ENCODE measurements around the gene SLC10A4.

Gene SLC10A4

DNA sequence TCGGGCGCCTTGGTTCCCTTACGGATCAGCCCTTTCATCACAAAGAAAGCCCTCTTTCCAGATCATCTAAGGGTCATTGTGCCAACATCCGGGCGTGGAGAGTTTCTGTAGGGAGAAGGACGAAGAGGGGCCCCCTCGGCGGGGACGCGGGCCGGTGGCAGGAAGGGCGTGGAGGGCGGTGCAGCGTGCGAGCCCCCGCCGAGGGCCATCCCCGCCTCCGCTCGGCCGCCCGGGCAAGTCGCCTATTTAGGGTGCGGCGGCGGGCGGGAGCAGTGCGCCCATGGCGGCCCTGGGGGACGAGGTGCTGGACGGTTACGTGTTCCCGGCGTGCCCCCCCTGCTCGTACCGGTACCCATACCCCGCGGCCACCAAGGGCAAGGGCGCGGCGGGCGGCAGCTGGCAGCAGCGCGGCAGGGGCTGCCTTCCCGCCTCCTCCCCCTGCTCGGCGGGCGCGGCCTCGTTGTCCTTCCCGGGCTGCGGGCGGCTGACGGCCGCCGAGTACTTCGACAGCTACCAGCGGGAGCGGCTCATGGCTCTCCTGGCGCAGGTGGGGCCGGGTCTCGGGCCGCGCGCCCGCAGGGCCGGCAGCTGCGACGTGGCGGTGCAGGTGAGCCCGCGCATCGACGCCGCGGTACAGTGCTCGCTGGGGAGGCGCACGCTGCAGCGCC is 7.0 kb downstream of the SLC10A4 start, which contains the start of gene ZAR1:
TSS of gene ZAR1 (plus strand) at position 241 of the 668 bp plus-strand sequence. CDS start at position 281, 40 bp downstream.
- DNase-seq: no peak

DNA sequence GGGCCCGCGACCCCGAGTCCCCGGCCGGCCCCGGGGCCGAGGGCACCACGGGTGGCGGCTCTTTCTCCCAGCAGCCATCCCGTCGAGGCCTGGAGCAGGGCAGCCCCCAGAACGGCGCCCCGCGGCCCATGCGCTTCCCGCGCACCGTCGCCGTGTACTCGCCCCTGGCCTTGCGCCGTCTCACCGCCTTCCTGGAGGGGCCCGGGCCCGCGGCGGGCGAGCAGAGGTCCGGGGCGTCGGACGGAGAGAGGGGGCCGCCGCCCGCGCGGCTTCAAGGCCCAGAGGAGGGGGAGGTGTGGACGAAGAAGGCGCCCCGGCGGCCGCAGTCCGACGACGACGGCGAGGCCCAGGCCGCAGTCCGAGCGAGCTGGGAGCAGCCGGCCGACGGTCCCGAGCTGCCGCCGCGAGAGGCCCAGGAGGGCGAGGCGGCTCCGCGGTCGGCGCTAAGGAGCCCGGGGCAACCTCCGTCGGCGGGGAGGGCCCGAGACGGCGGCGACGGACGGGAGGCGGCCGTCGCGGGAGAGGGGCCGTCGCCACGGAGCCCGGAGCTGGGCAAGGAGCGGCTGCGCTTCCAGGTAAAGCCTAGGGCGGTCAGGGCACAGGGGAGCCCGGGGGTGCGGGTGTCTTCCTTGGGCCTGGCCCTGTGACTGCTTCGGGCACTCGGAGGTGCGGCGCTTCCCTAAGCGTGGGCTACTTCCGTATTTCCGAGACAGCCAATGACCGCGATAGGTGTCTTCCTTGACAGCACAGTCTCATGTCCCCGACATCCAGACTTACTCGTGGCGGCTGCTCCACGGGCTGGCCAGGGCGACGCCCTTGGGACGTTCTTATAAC is 7.8 kb downstream of the SLC10A4 start:
- no peak for DNase-seq

DNA sequence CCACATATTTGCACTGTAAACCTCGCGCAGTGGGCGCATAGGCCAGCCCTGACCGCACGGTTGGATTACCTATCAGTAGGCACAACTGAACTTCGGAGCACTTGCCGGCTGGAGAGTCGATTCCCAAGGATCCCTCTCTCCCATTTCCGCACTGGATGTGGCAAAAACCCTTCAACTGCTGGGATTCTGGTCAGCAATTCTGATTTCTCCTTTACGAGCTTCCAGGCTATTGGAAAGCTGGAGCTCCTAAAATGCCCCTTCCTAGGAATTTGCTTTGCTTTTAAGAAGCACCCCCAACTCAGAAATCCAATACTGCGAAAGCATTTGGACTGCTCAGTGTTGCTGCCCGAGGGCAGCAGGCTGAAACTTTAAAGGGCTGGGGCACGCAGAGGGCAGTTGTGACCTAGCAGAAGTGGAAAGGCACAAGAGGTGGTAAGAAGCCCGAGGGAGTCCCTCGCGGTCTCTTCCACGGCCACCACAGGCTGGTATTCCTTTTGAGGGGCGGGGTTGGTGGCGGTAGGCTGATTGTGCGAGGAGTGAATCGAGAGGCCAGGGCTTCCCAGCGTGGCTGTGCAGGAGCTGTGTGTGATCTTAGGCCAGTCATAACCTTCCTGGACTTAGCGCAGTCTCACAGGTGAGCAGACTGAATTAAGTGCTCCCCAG is 8.5 kb downstream of the SLC10A4 start:
- DNase-seq: no peak

DNA sequence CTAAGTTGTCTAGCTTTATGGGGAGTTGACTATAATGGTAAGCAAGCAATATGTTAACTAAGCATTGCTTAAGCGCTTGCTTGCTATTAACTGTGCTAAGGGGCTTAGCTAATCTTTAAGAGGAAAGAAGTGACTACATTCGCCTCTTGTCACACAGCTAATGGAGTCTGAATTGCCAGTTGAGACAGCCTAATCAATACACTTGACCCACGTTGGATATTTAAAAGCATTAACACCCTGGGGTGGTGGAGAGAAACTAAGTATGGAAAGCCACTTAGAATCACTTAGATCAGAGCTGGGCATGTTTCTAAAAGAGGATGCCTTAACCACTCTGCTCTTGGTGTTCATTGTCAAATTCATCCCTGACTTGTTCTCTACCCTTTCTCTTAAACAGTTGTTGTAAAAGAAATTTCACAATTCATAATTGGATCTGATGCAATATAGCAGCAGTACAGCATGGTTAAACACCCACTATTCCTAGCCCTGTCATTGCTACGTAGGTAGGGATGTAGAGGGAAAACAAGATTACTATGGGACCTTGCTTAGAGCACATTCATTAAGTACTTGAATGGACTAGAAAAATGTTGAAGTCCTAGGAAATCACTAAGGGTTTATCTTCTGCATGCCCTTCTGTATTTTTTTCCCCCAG is 10.4 kb downstream of the SLC10A4 start:
- no peak for DNase-seq

DNA sequence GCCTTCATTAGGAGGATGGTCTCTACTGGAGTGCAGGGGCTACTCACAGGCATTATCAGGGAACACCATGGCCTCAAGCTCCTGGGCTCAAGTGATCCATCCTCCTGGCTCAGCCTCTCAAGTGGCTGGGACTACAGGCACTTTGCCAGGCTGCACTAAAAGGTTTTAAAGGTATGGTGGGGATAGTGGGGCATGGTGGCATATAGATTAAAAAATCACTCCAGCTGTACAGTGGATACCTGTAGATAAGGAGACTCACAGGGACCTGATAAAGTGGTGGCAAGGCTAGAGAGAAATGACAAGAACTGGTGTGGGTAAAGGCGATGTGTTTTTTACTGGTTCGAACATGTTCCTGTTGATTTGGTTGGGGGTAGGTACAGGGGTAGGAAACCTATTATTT is 12.8 kb downstream of the SLC10A4 start:
- DNase-seq: no peak

DNA sequence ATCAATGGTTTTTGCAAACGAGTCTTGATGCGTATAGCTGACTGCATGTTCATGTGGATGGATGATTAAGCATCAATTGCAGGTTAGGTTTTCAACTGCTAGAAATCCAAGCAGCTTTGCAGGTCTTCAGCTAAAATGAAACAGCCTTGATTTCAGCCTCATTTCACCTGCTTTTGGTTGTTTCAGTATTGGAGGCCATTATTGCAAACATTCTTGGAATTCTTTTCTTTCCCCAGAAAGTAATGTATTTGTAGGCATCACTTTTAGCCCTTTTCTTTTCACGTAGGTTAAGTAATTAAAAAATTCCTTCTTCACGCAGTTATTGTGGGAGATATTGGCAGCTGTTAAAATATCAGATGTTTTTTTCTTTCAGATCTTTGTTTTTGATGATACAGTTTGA is 15.8 kb downstream of the SLC10A4 start:
- no peak for DNase-seq

DNA sequence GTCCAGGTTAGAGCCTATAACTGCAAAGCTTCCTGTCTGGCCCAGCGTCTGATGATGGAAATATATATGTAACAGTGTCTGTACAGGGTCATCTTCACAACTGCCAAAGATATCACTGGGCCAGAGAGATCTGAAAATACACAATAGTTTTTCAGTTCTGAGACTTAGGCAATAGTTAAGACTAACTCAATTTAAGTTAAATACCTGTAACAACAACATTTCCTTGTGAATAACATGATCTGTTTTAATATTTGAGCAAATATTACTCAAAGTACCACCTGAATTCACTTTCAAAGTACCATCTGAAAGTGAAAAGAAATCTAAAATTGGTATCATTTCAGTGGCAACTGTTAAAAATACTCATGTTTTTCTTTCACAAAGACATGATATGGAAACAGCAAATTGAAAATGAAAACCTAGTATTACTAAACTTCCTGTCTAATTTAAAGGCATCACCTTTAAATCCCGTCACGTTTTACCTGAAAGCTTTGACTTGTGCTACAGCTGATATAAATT is 16.5 kb downstream of the SLC10A4 start:
- DNase-seq: no peak

DNA sequence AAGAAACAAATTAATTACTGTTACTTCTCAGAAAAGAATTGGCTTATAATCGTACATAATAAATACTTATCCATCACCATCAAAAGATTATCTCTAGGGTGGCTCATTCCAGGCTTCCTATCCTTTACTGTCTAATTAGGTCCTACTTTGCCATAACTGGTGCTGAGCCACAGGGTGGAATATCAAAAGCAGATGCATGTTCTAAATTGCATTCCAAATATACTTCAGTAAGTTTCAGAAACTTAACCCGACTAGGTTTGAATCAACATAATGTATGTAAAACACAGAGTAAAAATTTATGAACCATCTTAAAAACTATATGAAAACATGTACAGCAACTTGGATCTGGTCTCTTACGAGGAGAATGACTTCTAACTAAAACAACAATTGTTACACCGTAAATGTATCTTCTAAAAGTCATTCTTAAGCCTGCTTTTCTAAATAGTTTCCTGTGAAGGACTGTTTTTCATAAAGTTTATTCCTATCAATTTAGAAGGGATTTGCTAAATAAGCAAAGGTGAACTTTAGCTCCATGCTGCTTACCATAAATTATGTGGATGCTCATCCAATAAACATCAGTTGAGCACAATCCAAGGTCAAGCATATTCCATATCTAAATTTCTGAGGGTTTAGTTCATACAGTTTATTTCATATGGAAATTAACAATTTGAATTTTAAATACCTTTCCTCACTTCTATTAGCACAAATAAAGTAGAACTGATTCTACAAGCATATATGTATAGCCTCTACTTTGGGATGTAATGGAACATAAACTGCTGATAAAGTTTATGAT is 20.3 kb downstream of the SLC10A4 start:
- no peak for DNase-seq

DNA sequence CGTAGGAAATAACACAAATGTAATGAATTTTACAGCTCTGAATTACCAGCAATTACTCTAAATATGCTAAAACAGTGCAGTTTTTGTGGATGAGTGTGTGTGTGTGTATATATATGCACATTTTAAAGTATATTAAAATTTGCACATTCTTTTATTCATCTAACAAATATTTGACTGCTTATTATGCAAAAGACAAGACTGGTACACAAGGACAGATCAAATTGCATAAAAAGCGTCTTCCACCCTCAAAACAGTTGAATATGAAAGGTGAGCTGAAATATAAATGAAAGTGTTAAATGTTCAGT is 20.8 kb downstream of the SLC10A4 start:
- no peak for DNase-seq

DNA sequence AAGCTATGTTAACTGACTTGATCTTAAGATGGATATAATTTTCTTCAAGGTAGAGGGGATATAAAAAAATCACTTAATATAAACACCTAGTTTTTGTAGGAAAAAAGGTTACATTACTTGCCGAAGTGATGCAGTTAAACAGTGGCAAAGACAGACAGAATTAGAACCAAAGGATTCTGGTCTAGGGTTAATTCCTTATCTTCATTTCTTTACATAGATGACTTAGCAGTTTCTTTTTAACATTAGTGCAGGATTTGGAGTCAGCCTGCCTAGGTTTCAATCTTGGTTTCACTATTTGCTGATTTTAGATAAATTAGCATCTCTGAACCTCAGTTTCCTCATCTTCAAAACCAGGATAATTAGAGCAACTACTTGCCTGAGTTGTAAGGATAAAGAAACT is 21.2 kb downstream of the SLC10A4 start:
- no peak for DNase-seq

DNA sequence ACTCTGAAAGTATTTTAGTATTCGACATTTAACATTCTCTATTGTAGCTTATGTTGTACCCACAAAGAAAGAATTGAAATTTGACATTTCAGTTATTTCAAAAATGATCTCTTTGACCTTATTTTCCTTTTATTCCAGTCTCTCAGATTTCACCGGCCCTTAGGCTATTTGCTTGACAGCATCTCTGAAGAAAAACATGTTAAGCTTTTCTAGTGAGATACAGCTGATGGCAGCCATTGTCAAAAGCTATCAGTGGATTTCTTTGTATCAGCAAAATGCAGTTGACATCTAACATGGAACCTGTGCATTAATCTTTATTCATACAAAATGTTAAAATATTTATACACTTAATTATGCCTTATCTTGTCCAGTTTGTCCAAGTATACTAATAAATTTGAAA is 23.6 kb downstream of the SLC10A4 start:
- DNase-seq: no peak

DNA sequence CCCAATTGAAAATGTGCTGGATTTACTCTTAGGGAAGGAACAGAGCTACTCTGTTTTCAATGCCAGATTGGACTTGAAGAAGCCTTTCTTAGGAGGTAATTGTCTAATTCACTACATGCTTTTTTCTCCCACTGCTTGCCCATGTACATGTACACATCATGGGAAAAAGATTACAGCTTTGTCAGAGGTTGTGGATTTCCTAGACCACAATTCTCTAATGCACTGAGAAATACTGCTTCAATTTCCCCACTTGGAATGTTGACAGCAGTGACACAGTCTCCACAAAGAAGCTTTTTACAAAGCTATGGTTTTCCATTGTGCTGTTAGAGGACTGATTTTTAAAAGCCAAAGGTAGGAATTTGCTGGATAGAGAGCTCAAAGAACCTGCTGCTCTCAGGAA is 26.4 kb downstream of the SLC10A4 start:
- no peak for DNase-seq

DNA sequence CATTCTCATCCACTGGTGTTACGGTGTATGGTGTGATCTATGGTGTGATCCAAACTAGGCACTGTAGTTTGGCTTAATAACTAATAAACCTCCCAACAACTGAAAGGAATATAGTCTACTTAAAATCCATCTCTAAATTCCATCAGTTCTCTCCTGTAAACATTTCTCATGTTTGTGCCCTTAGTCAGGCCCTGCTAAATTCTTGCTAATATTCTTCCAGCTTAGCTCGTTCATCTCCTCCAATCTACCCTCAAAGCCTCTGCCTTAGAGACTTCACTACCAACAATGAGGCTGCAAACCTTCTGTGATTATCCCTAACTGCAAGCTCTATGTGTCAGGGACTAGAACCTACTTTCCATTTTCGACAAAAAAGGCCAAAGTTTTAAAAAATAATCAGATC is 35.0 kb downstream of the SLC10A4 start:
- DNase-seq: no peak

DNA sequence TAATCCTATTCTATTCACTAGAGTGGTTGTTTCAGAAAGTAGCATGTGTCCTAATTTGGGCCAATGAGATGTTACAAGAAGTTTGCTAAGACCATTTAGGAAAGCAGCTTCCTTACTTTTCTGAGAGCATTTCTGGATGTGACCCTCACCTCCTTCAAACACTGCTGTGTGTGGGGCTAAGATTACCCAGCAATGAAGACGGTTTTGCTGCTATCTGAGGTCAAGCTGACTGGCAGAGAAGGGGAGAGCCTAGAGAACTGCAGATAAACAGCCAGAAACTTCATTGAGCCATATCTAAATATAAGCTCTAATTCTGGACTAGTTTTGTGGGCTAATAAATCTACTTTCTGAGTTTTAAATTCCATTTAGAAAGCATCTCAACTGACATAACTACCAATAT is 43.3 kb downstream of the SLC10A4 start:
- DNase-seq: no peak

DNA sequence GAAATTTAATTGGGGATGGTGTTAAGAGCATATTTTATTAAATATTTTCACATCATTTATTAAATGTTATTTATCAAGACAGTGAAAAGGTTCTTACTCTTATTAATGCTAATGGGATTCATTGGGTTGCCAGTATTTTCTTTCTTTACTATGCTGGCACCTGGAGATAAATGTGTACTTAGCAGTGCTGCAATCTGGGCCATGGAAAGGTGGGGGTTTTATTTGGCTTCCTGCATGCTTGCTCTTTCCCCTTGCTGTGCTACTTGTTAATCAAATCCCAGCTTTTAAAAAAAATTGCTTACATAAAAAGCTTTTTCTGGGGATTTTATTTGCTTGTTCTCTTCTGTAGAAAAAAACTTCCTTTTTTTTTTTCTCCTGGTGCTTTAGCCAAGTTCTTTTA is 55.2 kb downstream of the SLC10A4 start:
- peak; percentile 68 for DNase-seq
